K562 treated with DMSO at 1 percent for 24 hours (cell line): ENCODE data around the gene ZNF792. TPM values are rescaled to one million over a fixed set of nuclear protein-coding genes. Genes with fewer than 3 reads are reported as not detected.

Source experiments
- total RNA-seq: library from RNA; unstranded; fragments of 300-600 nt; gene quantifications from 2 replicates; pipeline ENCODE4 v1.2.3, GENCODE V29; 2022; ENCODE audit warnings: low read depth; ENCODE audit not compliant: insufficient read depth

Gene ZNF792
- 6.0 and 7.3 TPM in 2 replicates for total RNA-seq

GRCh38 chr19:34963573-34964406, at the start of gene ZNF792:
ZNF792 (minus strand) TSS chr19:34964229; CDS start chr19:34963662, 567 bp downstream.

GRCh38 chr19:34999498-35000337, 35.7 kb upstream of the ZNF792 start, which contains the start of gene GRAMD1A:
GRAMD1A (plus strand) TSS chr19:35000323; CDS start chr19:35000479, 156 bp downstream.

GRCh38 chr19:34926685-34927375, 37.2 kb downstream of the ZNF792 start, which contains the start of gene ZNF30:
ZNF30 (plus strand) TSS chr19:34926903; CDS start chr19:34929948, 3,045 bp downstream.

Other genes starting within 250 kb of the ZNF792 start
- gene ZNF181, start 230.0 kb downstream of the ZNF792 start, total RNA-seq: 4.5 and 13.2 TPM in 2 replicates
- 4.6 and 6.9 TPM in 2 replicates for gene ZNF599, start 191.0 kb downstream of the ZNF792 start, total RNA-seq
- gene ZNF30, start 37.3 kb downstream of the ZNF792 start, total RNA-seq: 3.4 and 4.3 TPM in 2 replicates
- 102 and 106 TPM in 2 replicates for gene GRAMD1A, start 36.1 kb upstream of the ZNF792 start, total RNA-seq
- 6.6 and 6.7 TPM in 2 replicates for gene SCN1B, start 66.2 kb upstream of the ZNF792 start, total RNA-seq
- 1.6 and 2.7 TPM in 2 replicates for gene HPN, start 77.5 kb upstream of the ZNF792 start, total RNA-seq
- gene FXYD3, start 151.6 kb upstream of the ZNF792 start, total RNA-seq: not detected in 2 replicates
- 0.39 and 0.86 TPM in 2 replicates for gene LGI4, start 170.8 kb upstream of the ZNF792 start, total RNA-seq
- not detected in 2 replicates for gene FXYD1, start 174.6 kb upstream of the ZNF792 start, total RNA-seq
- gene FXYD7, start 179.0 kb upstream of the ZNF792 start, total RNA-seq: 0.39 TPM in 1 of 2 replicates, not detected in the other
- gene FXYD5, start 190.5 kb upstream of the ZNF792 start, total RNA-seq: 292 and 341 TPM in 2 replicates